ENCODE measurements around the gene ENKD1. TPM values are rescaled to one million over a fixed set of nuclear protein-coding genes. Genes with fewer than 3 reads are reported as not detected.
A peak's percentile ranks its signal among the peaks of the same experiment; 100 is the strongest.

ENKD1 gene
- total and polyA plus RNA-seq, 9 donors = 8.0 to 45.6 (median 21.7) TPM

GRCh38 chr16:67657017-67657608 lies 9.4 kb downstream of the ENKD1 start:
- peaks cover 14% of the 10 kb centered on the region for H3K4me1 ChIP-seq (ENCODE audit: insufficient read depth)
- H3K9me3 ChIP-seq = no peaks in the 10 kb centered on the region
- H3K36me3 ChIP-seq = no peaks in the 10 kb centered on the region
- H3K4me3 ChIP-seq = no peak overlapping the region
- no peak for TF ChIP-seq POLR2A (IDR thresholded peaks at IDR 0.05)
- TF ChIP-seq EP300 (IDR thresholded peaks at IDR 0.05) = no peak
- no peak for TF ChIP-seq CTCF (IDR thresholded peaks at IDR 0.05)
- 81% methylated on average over 16 of the region's 16 CpGs for WGBS, 3 donors
- no peak overlapping the region for H3K27ac ChIP-seq
- H3K27me3 ChIP-seq = no peaks in the 10 kb centered on the region
- intact Hi-C loops (cut with DNase I) = no loop called here
- peak in 1 of 5 donors; percentile 23 for DNase-seq

- intact Hi-C loops (cut with DNase I) = no loop called here
- Histone ChIP-seq H3K27me3 (peaks cover 4% of the 10 kb centered on the region), H3K27ac (no peak overlapping the region), H3K9me3 (no peaks in the 10 kb centered on the region), H3K4me1 (ENCODE audit: insufficient read depth) (peaks cover 14% of the 10 kb centered on the region), H3K4me3 (no peak overlapping the region), H3K36me3 (no peaks in the 10 kb centered on the region)
- DNase-seq = peak in 1 of 5 donors; percentile 19
- no peak for TF ChIP-seq CTCF (IDR thresholded peaks at IDR 0.05)
- TF ChIP-seq POLR2A (IDR thresholded peaks at IDR 0.05) = no peak
- TF ChIP-seq EP300 (IDR thresholded peaks at IDR 0.05) = no peak
- 65 to 73% (median 72%) methylated on average over 9 of the region's 9 CpGs for WGBS, 3 donors
These were observed 10.1 kb downstream of the ENKD1 start for GRCh38 chr16:67656344-67657016.

GRCh38 chr16:67655363-67655762 lies 11.2 kb downstream of the ENKD1 start:
- no peak for TF ChIP-seq EP300 (IDR thresholded peaks at IDR 0.05)
- no peak for TF ChIP-seq POLR2A (IDR thresholded peaks at IDR 0.05)
- TF ChIP-seq CTCF (IDR thresholded peaks at IDR 0.05) = no peak
- intact Hi-C loops (cut with DNase I) = no loop called here
- Histone ChIP-seq H3K27ac (no peak overlapping the region), H3K4me3 (no peak overlapping the region), H3K9me3 (no peaks in the 10 kb centered on the region), H3K36me3 (no peaks in the 10 kb centered on the region), H3K27me3 (peaks cover 4% of the 10 kb centered on the region), H3K4me1 (ENCODE audit: insufficient read depth) (peaks cover 14% of the 10 kb centered on the region)
- no peak for DNase-seq
- 52 to 75% (median 61%) methylated on average over 4 of the region's 4 CpGs for WGBS, 3 donors

- H3K27ac ChIP-seq = no peak overlapping the region
- 34 to 53% (median 49%) methylated on average over 30 of the region's 30 CpGs for WGBS, 3 donors
- no peak overlapping the region for H3K4me3 ChIP-seq
- intact Hi-C loops (cut with DNase I) = loop anchor here in 1 of 4 donors (5.0 kb wide), 1 partner anchor 87 kb away; no protein-coding TSS in a partner anchor
- TF ChIP-seq EP300 (IDR thresholded peaks at IDR 0.05) (no peak), POLR2A (IDR thresholded peaks at IDR 0.05) (no peak), CTCF (IDR thresholded peaks at IDR 0.05) (no peak)
- no peaks in the 10 kb centered on the region for H3K36me3 ChIP-seq
- H3K9me3 ChIP-seq = no peaks in the 10 kb centered on the region
- H3K4me1 ChIP-seq (ENCODE audit: insufficient read depth) = peaks cover 13% of the 10 kb centered on the region
- peak in 2 of 5 donors; percentile 18 to 39 for DNase-seq
- H3K27me3 ChIP-seq = peaks cover 4% of the 10 kb centered on the region
These were observed 12.1 kb downstream of the ENKD1 start for GRCh38 chr16:67654403-67654911.
